ENCODE data around the gene STIM1.

STIM1 gene

DNA sequence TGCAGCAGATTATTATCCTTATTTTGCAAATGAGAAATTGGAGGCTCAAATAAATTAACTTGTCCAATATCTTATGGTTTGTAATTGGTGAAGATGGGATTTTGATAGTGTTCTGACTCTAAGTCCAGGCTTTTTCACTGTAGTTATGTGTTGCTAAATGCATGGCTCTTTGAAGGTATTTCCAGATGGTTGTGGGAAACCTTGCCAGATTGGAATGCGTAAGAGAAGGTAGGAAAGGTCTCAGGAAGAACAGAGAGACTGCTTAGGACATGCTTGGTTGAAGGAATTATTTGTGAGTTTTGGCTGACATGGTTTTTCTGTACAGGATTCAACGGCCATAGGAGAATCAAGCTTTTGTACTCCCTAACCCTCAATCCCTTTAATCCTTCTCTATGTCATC is 108.6 kb downstream of the STIM1 start:
- TF ChIP-seq, protein P1, sequence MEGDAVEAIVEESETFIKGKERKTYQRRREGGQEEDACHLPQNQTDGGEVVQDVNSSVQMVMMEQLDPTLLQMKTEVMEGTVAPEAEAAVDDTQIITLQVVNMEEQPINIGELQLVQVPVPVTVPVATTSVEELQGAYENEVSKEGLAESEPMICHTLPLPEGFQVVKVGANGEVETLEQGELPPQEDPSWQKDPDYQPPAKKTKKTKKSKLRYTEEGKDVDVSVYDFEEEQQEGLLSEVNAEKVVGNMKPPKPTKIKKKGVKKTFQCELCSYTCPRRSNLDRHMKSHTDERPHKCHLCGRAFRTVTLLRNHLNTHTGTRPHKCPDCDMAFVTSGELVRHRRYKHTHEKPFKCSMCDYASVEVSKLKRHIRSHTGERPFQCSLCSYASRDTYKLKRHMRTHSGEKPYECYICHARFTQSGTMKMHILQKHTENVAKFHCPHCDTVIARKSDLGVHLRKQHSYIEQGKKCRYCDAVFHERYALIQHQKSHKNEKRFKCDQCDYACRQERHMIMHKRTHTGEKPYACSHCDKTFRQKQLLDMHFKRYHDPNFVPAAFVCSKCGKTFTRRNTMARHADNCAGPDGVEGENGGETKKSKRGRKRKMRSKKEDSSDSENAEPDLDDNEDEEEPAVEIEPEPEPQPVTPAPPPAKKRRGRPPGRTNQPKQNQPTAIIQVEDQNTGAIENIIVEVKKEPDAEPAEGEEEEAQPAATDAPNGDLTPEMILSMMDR (IDR thresholded peaks at IDR 0.05; ENCODE audit: low read depth, low read length, missing control alignments) = no peak
- no peak overlapping the region for H3K4me3 ChIP-seq (replicated peaks; ENCODE audit: low read depth, low read length)
- no peak for DNase-seq (ENCODE audit: extremely low read depth, low read depth)

DNA sequence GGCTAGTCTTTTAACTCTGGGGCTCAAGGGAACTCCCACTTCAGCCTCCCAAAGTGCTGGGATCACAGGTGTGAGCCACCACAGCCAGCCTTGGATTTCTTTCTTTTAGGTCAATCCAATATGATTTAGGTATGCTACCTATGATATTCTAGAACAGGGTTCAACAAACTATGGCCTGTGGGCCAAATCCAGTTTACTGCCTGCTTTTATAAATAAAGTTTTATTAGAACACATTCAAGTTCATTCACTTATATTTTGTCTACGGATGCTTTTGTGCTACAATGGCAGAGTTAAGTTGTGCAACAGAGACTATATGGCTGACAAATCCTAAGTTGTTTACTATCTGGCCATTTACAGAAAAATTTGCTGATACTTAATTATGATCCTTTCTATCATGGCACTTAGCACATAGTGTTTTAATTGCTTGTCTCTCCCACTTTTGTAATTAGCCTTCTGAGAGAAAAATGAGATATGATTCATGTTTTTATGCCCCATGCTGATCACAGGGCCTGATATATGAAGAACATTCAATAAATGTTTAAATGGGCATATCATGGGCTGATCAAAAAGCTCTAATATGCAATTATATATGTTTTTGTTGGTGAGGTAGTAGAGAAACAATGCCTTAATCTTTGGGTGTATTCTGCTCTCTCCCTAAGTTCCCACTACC is 109.6 kb downstream of the STIM1 start:
- no peak overlapping the region for H3K4me3 ChIP-seq (replicated peaks; ENCODE audit: low read depth, low read length)
- no peak for DNase-seq (ENCODE audit: extremely low read depth, low read depth)
- TF ChIP-seq, protein P1 (IDR thresholded peaks at IDR 0.05; ENCODE audit: low read depth, low read length, missing control alignments) = no peak

DNA sequence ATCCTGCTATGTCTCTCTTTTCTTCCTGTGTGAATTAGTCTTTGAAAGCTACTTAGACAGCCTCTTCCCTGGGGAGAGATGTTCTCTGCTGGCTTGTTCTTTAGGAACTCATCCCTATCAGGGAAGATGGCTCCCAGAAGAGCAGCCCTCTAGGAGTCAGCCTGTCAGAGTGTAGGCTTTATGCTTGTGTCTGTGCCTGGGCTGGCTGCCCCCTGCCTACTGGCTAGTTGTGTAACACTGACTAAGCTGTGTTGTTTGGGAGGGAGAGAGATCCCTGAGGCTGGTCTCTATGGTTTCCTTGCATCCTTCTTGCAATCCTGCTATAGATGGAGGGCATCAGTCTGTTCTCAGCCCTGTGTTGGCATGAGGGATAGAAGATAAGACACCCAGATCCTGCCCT is 112.2 kb downstream of the STIM1 start:
- DNase-seq (ENCODE audit: extremely low read depth, low read depth) = no peak
- TF ChIP-seq, protein P1 (IDR thresholded peaks at IDR 0.05; ENCODE audit: low read depth, low read length, missing control alignments) = no peak

DNA sequence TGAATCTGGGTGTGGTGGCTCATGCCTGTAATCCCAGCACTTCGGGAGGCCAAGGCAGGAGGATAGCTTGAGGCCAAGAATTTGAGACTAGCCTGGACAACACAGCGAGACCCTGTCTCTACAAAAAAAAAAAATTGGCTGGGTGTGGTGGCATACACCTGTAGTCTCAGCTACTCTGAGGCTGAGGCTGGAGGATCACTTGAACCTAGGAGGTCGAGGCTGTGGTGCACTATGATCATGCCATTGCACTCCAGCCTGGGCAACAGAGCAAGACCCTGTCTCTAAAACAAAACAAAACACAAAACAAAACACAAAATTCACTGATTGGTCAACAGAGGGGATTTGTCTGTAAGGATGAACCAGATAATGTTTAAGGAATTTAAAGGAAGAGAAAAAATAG is 113.7 kb downstream of the STIM1 start:
- TF ChIP-seq, protein P1 (IDR thresholded peaks at IDR 0.05; ENCODE audit: low read depth, low read length, missing control alignments) = no peak
- H3K4me3 ChIP-seq (replicated peaks; ENCODE audit: low read depth, low read length) = no peak overlapping the region
- no peak for DNase-seq (ENCODE audit: extremely low read depth, low read depth)

More for the DNA sequence above, 112.2 kb downstream of the STIM1 start:
- H3K4me3 ChIP-seq (replicated peaks; ENCODE audit: low read depth, low read length) = no peak overlapping the region

DNA sequence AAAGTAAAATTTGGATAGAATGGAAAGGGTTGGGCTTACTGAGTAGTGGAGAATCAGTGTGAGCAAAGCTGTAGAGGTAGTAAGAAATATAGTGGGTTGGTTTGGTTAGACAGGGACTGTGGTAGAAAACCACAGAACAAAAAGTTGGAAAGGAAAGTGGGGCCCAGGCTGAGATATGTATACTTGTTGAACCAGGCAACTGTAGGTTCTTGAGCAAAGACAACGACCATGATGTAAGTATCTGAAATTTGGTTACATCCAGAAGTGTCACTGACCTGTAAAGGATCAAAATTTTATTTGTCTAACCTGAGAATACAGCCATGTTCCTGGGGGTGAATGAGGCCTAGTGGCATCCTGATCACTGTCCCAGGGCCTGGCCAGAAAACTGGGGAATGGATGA is 114.1 kb downstream of the STIM1 start:
- TF ChIP-seq, protein P1 (IDR thresholded peaks at IDR 0.05; ENCODE audit: low read depth, low read length, missing control alignments) = no peak
- no peak overlapping the region for H3K4me3 ChIP-seq (replicated peaks; ENCODE audit: low read depth, low read length)
- DNase-seq (ENCODE audit: extremely low read depth, low read depth) = no peak

DNA sequence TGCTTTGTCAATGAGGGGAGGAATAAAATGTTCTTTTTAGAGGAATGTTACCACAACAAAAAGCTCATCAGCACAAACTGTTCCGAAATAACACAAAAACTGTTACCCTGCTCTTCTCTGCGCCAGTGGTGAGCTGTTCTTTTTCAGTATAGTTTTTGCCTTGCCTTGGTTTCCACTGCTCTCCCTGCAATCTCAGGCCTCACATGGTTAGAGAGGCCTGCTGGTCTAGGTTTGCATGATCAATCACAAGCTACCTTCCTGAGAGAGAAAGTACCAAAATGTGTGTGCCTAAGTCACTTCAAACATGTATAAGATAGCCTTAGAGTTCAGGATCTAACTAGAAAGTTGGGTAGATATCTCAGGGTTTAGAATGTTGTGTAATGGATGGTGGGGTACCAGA is 114.6 kb downstream of the STIM1 start:
- H3K4me3 ChIP-seq (replicated peaks; ENCODE audit: low read depth, low read length) = no peak overlapping the region
- DNase-seq (ENCODE audit: extremely low read depth, low read depth) = no peak
- TF ChIP-seq, protein P1 (IDR thresholded peaks at IDR 0.05; ENCODE audit: low read depth, low read length, missing control alignments) = no peak
